GM19452 (cell line): Measurements from ENCODE around the gene SOX10.
"Not testable (repeated sequence)": the region's sequence is repeated elsewhere in the genome, so short reads cannot be mapped to it uniquely, and the experiment has no call there.

ENCODE experiments used
- ATAC-seq: cut with Tn5 transposase; IDR thresholded peaks from one replicate; pipeline ENCODE4 v1.9.1; 2021; ENCODE audit not compliant: unreplicated experiment

The SOX10 gene

GRCh38 chr22:37986371-37986770 lies 2.0 kb upstream of the SOX10 start:
- no peak for ATAC-seq

- no peak for ATAC-seq
Measured at GRCh38 chr22:37985751-37986281, 1.5 kb upstream of the SOX10 start.

- no peak for ATAC-seq
Measured at GRCh38 chr22:37985050-37985585, 763 bp upstream of the SOX10 start.

GRCh38 chr22:37982938-37983859 lies 1.2 kb downstream of the SOX10 start:
- no peak for ATAC-seq

DNA sequence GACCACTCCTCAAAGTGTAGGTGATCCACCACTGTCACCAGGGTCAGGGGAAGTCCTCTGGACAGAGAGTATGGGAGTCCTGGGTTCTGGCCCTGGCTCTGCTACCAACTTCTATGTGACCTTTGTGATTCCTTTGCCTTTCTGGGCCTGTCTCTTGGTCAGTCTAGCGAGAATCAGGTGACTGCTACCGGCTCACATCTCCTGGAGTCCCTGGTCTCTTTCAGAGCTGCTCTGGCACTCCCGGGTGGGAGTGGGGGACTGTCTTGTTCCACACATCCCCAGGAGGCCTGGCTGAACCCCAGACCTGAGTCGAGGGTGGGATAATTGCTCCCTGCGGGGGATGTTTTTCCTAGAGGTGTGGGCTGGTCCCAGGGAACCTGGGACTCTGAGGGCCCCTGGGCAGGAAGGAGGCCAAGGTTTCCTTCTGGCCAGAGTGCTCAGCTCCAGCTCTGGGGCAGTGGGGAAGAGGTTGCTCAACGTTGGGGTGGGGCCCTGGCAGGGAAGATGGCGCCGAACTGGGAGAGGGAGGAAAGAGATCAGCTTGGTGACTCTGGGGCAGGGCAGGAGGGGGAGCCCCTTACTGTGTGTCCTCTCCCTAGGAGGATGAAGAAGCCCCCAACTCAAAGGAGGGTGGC lies 2.1 kb downstream of the SOX10 start:
- no peak for ATAC-seq

- no peak for ATAC-seq
Measured at GRCh38 chr22:37981282-37982011, 2.9 kb downstream of the SOX10 start.

GRCh38 chr22:37979782-37980181 lies 4.6 kb downstream of the SOX10 start:
- no peak for ATAC-seq

DNA sequence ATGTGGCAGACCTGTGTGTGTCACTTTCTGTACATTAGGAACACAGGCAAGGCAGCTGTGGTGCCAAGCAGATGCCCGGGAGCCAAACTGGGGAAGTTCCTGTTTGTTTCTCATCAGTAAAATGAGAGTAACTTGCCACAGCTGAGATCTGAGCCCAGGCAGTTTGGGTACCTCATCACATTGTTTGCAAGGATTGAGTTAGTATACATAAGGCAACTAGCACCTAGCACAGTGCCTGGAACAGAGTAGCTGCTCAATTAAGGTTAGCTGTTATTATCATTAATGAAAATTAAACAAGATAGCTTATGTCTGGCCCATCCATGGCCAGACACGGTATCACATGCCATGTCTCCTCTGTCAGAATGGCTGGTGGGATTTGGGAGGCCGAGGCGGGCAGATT lies 7.8 kb downstream of the SOX10 start:
- ATAC-seq: no peak

- not testable (repeated sequence) for ATAC-seq
Measured at GRCh38 chr22:37976022-37976421, 8.3 kb downstream of the SOX10 start.

DNA sequence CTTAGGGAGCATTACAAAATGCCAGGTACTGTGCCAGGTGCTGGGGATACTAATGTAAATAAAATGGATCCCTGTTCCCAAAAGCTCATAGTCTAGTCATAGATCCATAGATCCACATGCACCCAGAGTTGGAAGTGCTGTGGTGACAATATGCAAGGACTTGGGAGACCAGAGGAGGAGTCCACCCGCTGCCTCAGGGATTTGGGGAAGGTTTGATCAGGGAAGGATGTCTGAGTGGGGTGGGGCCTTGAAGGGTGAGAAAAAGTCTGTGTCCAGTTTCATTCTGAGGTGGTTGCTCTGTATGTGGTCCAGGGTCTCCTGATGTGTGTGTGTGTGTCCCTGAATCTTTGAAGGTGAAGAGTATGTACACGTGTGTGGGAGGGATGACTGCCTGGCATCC lies 9.2 kb downstream of the SOX10 start:
- ATAC-seq: no peak

GRCh38 chr22:37973271-37974170 lies 10.8 kb downstream of the SOX10 start:
- ATAC-seq: no peak

- ATAC-seq: no peak
Measured at GRCh38 chr22:37972527-37972926, 11.8 kb downstream of the SOX10 start.

GRCh38 chr22:37971475-37972434 lies 12.6 kb downstream of the SOX10 start:
- ATAC-seq: no peak

DNA sequence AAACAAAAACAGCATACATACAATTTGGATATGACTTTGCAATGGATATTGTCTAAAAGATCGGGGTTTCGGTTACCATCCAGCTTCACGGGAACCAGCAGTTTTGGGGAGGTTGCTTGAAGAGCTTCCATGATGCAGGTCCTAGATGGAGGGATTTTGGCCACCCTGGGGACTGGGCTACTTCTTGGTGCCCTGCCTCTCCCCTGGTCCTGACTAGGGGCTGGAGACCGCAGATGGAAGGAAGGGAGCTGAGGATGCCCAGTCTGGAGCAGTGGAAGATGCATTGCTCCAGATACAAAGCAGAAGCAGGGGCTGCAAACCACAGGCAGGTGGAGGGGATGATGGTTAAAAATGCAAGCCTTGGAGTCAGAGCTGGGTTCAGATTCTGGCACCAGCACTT lies 13.5 kb downstream of the SOX10 start:
- no peak for ATAC-seq

GRCh38 chr22:37968452-37969251 lies 15.7 kb downstream of the SOX10 start:
- ATAC-seq: no peak

GRCh38 chr22:37967637-37968451 lies 16.5 kb downstream of the SOX10 start:
- no peak for ATAC-seq

- ATAC-seq: no peak
Measured at GRCh38 chr22:37967147-37967546, 17.2 kb downstream of the SOX10 start.
